H9 (cell line): ENCODE measurements around the gene CDC25A. TPM values are rescaled to one million over a fixed set of nuclear protein-coding genes. Genes with fewer than 3 reads are reported as not detected.

ENCODE experiments used
- DNase-seq: peaks from one replicate; pipeline ENCODE4 v3.0.0-alpha.2; 2017
- H2AFZ ChIP-seq: one replicate; pipeline ENCODE4 v1.6.1; 2013; ENCODE audit warnings: mild to moderate bottlenecking, low read length, control low read depth, moderate library complexity
- H2AK5ac ChIP-seq: 2 replicates; pipeline ENCODE4 v1.6.1; 2013; ENCODE audit warnings: low read length, control low read depth, mixed read lengths; ENCODE audit not compliant: insufficient read length
- H2BK120ac ChIP-seq: one replicate; pipeline ENCODE4 v1.6.1; 2013; ENCODE audit warnings: low read depth, mild to moderate bottlenecking, low read length, control low read depth, inconsistent platforms; ENCODE audit not compliant: poor library complexity, severe bottlenecking
- H2BK12ac ChIP-seq: 2 replicates; pipeline ENCODE4 v1.6.1; 2013; ENCODE audit warnings: low read length, control low read depth, mixed read lengths, low read depth; ENCODE audit not compliant: insufficient read length
- H2BK15ac ChIP-seq: 2 replicates; pipeline ENCODE4 v1.6.1; 2013; ENCODE audit warnings: low read depth, low read length, control low read depth
- H2BK20ac ChIP-seq: one replicate; pipeline ENCODE4 v1.6.1; 2013; ENCODE audit warnings: low read depth, mild to moderate bottlenecking, low read length, control low read depth, inconsistent platforms; ENCODE audit not compliant: poor library complexity, severe bottlenecking
- H2BK5ac ChIP-seq: 2 replicates; pipeline ENCODE4 v1.6.1; 2013; ENCODE audit warnings: low read length, control low read depth, mixed read lengths; ENCODE audit not compliant: insufficient read length
- H3K14ac ChIP-seq: 2 replicates; pipeline ENCODE4 v1.6.1; 2013; ENCODE audit warnings: low read length, control low read depth; ENCODE audit not compliant: insufficient read depth
- H3K18ac ChIP-seq: 2 replicates; pipeline ENCODE4 v1.6.1; 2013; ENCODE audit warnings: low read depth, mild to moderate bottlenecking, mixed read lengths, low read length, control low read depth; ENCODE audit not compliant: insufficient read length
- H3K23ac ChIP-seq: 2 replicates; pipeline ENCODE4 v1.6.1; 2013; ENCODE audit warnings: low read length, control low read depth, mixed read lengths, low read depth; ENCODE audit not compliant: insufficient read length
- H3K23me2 ChIP-seq: 2 replicates; pipeline ENCODE4 v1.6.1; 2013; ENCODE audit warnings: low read depth, mild to moderate bottlenecking, mixed read lengths, low read length, control low read depth; ENCODE audit not compliant: insufficient read length, poor library complexity, severe bottlenecking
- H3K27ac ChIP-seq: 2 replicates; pipeline ENCODE4 v1.5.1; 2013; ENCODE audit warnings: low read length, control low read depth, mixed read lengths, low read depth; ENCODE audit not compliant: insufficient read length
- H3K27me3 ChIP-seq: 2 replicates; pipeline ENCODE4 v1.6.1; 2013; ENCODE audit warnings: low read length, control low read depth, inconsistent platforms; ENCODE audit not compliant: insufficient read depth
- H3K4ac ChIP-seq: 2 replicates; pipeline ENCODE4 v1.6.1; 2013; ENCODE audit warnings: low read depth, mild to moderate bottlenecking, control low read depth, inconsistent platforms, low read length, moderate library complexity
- H3K4me1 ChIP-seq: 2 replicates; pipeline ENCODE4 v1.6.1; 2013; ENCODE audit warnings: low read length, control low read depth, inconsistent platforms; ENCODE audit not compliant: insufficient read depth
- H3K4me2 ChIP-seq: 2 replicates; pipeline ENCODE4 v1.6.1; 2013; ENCODE audit warnings: low read length, control low read depth, mixed read lengths; ENCODE audit not compliant: insufficient read length, insufficient read depth
- H3K56ac ChIP-seq: 2 replicates; pipeline ENCODE4 v1.6.1; 2013; ENCODE audit warnings: low read depth, mild to moderate bottlenecking, mixed read lengths, low read length, control low read depth; ENCODE audit not compliant: insufficient read length
- H3K79me1 ChIP-seq: 2 replicates; pipeline ENCODE4 v1.6.1; 2013; ENCODE audit warnings: low read depth, mild to moderate bottlenecking, moderate library complexity, low read length, control low read depth, inconsistent platforms; ENCODE audit not compliant: insufficient read depth, poor library complexity, severe bottlenecking
- H3K79me2 ChIP-seq: 2 replicates; pipeline ENCODE4 v1.6.1; 2013; ENCODE audit warnings: low read length, control low read depth, inconsistent platforms; ENCODE audit not compliant: insufficient read depth
- H3K9ac ChIP-seq: 2 replicates; pipeline ENCODE4 v1.6.1; 2013; ENCODE audit warnings: low read length, control low read depth, mixed read lengths; ENCODE audit not compliant: insufficient read length; ENCODE audit errors: extremely low read depth
- H3K9me3 ChIP-seq: one replicate; pipeline ENCODE4 v1.6.1; 2013; ENCODE audit warnings: low read depth, low read length, inconsistent platforms; ENCODE audit not compliant: control insufficient read depth
- H3T11ph ChIP-seq: one replicate; pipeline ENCODE4 v1.6.1; 2013; ENCODE audit warnings: mild to moderate bottlenecking, low read length, control low read depth, inconsistent platforms
- H4K20me1 ChIP-seq: one replicate; pipeline ENCODE4 v1.6.1; 2013; ENCODE audit not compliant: control insufficient read depth, insufficient read length, insufficient read depth
- H4K5ac ChIP-seq: 2 replicates; pipeline ENCODE4 v1.6.1; 2013; ENCODE audit warnings: low read depth, mild to moderate bottlenecking, mixed read lengths, low read length, control low read depth; ENCODE audit not compliant: insufficient read length
- H4K8ac ChIP-seq: replicated peaks from 2 replicates; pipeline ENCODE4 v1.6.1; 2013; ENCODE audit warnings: low read length, control low read depth, mixed read lengths, low read depth; ENCODE audit not compliant: insufficient read length
- H4K91ac ChIP-seq: 2 replicates; pipeline ENCODE4 v1.6.1; 2013; ENCODE audit warnings: low read depth, mild to moderate bottlenecking, moderate library complexity, mixed read lengths, low read length, control low read depth; ENCODE audit not compliant: insufficient read length
- H3K27ac Mint-ChIP-seq, 3 experiments: 2 replicates in 2 of 3; 3 replicates in 1 of 3; pipeline ENCODE4 v1.8.0; 2020 to 2021; ENCODE audit warnings: mixed read lengths in 3 of 3, mild to moderate bottlenecking in 1 of 3, moderate library complexity in 1 of 3
- H3K27me3 Mint-ChIP-seq: 2 replicates; pipeline ENCODE4 v1.8.0; 2021; ENCODE audit warnings: low read depth, mild to moderate bottlenecking, moderate library complexity, mixed read lengths
- H3K36me3 Mint-ChIP-seq, 3 experiments: 2 replicates in 2 of 3; 3 replicates in 1 of 3; pipeline ENCODE4 v1.8.0; 2020 to 2021; ENCODE audit warnings: low read depth in 3 of 3, mixed read lengths in 3 of 3; ENCODE audit not compliant: insufficient read depth in 1 of 3
- H3K4me1 Mint-ChIP-seq, 2 experiments: 2 replicates each; pipeline ENCODE4 v1.8.0; 2020; ENCODE audit warnings: mixed read lengths in 2 of 2
- H3K4me3 Mint-ChIP-seq, 2 experiments: 2 replicates in 1 of 2; 3 replicates in 1 of 2; pipeline ENCODE4 v1.8.0; 2020 to 2021; ENCODE audit warnings: mild to moderate bottlenecking in 2 of 2, mixed read lengths in 2 of 2, moderate library complexity in 1 of 2
- H3K9me3 Mint-ChIP-seq, 2 experiments: 2 replicates in 1 of 2; 3 replicates in 1 of 2; pipeline ENCODE4 v1.8.0; 2020; ENCODE audit warnings: mild to moderate bottlenecking in 2 of 2, mixed read lengths in 2 of 2, moderate library complexity in 1 of 2
- CTCF ChIP-seq: fragments of 200-600 bp; sonication (generic); conservative IDR thresholded peaks from 3 replicates; pipeline ENCODE4 v1.8.0; 2021; ENCODE audit warnings: antibody characterized with exemption, mild to moderate bottlenecking
- WGBS: extraction: QIAGEN DNeasy Blood & Tissue Kit; methylation state at CpG from one replicate; pipeline ENCODE4 v1.1.7; 2013; ENCODE audit warnings: missing lambda C conversion rate, low lambda C conversion rate, mixed read lengths; ENCODE audit not compliant: insufficient read length; ENCODE audit errors: extremely low coverage; 5-methylcytosine and 5-hydroxymethylcytosine counted together
- total RNA-seq: library from RNA; stranded (reverse); gene quantifications from 2 replicates; pipeline ENCODE4 v1.2.1, GENCODE V29; 2021

CDC25A gene
- total RNA-seq, 1 experiment from 2014 or later, result 83.3 TPM

- Histone ChIP-seq H2BK15ac (no peak overlapping the region), H3T11ph (no peak overlapping the region), H2AK5ac (no peak overlapping the region), H3K23ac (no peak overlapping the region), H3K79me1 (no peaks in the 10 kb centered on the region), H3K9ac (no peak overlapping the region), H3K27me3 (no peaks in the 10 kb centered on the region), H2AFZ (no peak overlapping the region), H3K14ac (no peak overlapping the region), H4K20me1 (no peaks in the 10 kb centered on the region), H3K27ac (no peak overlapping the region), H3K4me2 (no peak overlapping the region), H2BK12ac (no peak overlapping the region), H2BK20ac (no peak overlapping the region), H4K8ac (no peak overlapping the region), H3K79me2 (no peaks in the 10 kb centered on the region), H3K9me3 (no peaks in the 10 kb centered on the region), H3K18ac (no peak overlapping the region), H3K4ac (no peak overlapping the region), H3K23me2 (no peaks in the 10 kb centered on the region), H4K5ac (no peak overlapping the region), H2BK120ac (no peak overlapping the region), H3K56ac (no peak overlapping the region), H3K4me1 (peaks cover 3% of the 10 kb centered on the region; the same call in 1 of the 2 replicates), H4K91ac (no peak overlapping the region), H2BK5ac (no peak overlapping the region)
- no peaks in the 10 kb centered on the region; a peak in 1 of 5 replicates for H3K9me3 Mint-ChIP-seq
- DNase-seq, result no peak
- peaks cover 9 to 10% of the 10 kb centered on the region in 2 experiments for H3K4me1 Mint-ChIP-seq
- no peaks in the 10 kb centered on the region; the same call in 1 of the 2 replicates for H3K27me3 Mint-ChIP-seq
- H3K27ac Mint-ChIP-seq, result no peak overlapping the region; a peak in 1 of 7 replicates
- no peak for TF ChIP-seq CTCF
- no peaks in the 10 kb centered on the region for H3K36me3 Mint-ChIP-seq
- no CpG with 5 or more reads among the region's 7 CpGs for WGBS
- no peak overlapping the region for H3K4me3 Mint-ChIP-seq
These were observed 50.7 kb downstream of the CDC25A start for GRCh38 chr3:48137425-48137999.
